Endothelial cell of umbilical vein (primary cell): ENCODE measurements around the gene PIN1. TPM values are rescaled to one million over a fixed set of nuclear protein-coding genes. Genes with fewer than 3 reads are reported as not detected.

Source experiments
- BruUV-seq: library from RNA; stranded (reverse); fragments of 400-500 nt; replicated peaks from 2 replicates; lab custom pipeline; 2021; lab: Mats Ljungman, UMichigan
- CTCF ChIA-PET: fragments of 300-600, 350-600 bp; sonication (Branson Sonifier 250); formaldehyde crosslinking; loops from one replicate; lab custom pipeline; 2021; ENCODE audit warnings: antibody characterized with exemption, inconsistent platforms; lab: Charles Lee
- POLR2A ChIA-PET: fragments of 300-600, 350-600 bp; sonication (Branson Sonifier 250); formaldehyde crosslinking; loops from one replicate; lab custom pipeline; 2021; ENCODE audit warnings: antibody characterized with exemption, inconsistent platforms; lab: Charles Lee
- DNase-seq: peaks from one replicate; pipeline ENCODE4 v3.0.0-alpha.2; 2011; ENCODE audit warnings: low read depth, low spot score
- FAIRE-seq: peaks from 2 replicates; lab custom pipeline; 2011; peaks lifted over from hg19 to GRCh38; lab: Jason Lieb, UNC
- H2AFZ ChIP-seq: 2 replicates; pipeline ENCODE4 v1.6.0; 2012; ENCODE audit warnings: low read depth, low read length, control low read depth, inconsistent platforms
- H3K27ac ChIP-seq: 2 replicates; pipeline ENCODE4 v1.5.1; 2011; ENCODE audit warnings: low read depth, mild to moderate bottlenecking, control low read depth, low read length, moderate library complexity; ENCODE audit not compliant: insufficient read depth
- H3K27me3 ChIP-seq, 2 experiments: 2 replicates each; pipeline versions ENCODE4 v1.6.0 to v1.6.1; 2011; ENCODE audit warnings: low read length in 2 of 2, mixed read lengths in 1 of 2; ENCODE audit not compliant: control insufficient read depth in 2 of 2, insufficient read depth in 2 of 2
- H3K36me3 ChIP-seq, 2 experiments: 2 replicates in 1 of 2; 3 replicates in 1 of 2; pipeline ENCODE4 v1.5.1; 2011; ENCODE audit warnings: low read length in 2 of 2, mild to moderate bottlenecking in 1 of 2, moderate library complexity in 1 of 2; ENCODE audit not compliant: control insufficient read depth in 2 of 2, insufficient read depth in 2 of 2; ENCODE audit errors: extremely low read depth in 1 of 2
- H3K4me1 ChIP-seq: 3 replicates; pipeline ENCODE4 v1.5.1; 2011; ENCODE audit warnings: mild to moderate bottlenecking, low read length; ENCODE audit not compliant: control insufficient read depth, insufficient read depth; ENCODE audit errors: extremely low read depth
- H3K4me2 ChIP-seq: 2 replicates; pipeline ENCODE4 v1.6.1; 2011; ENCODE audit warnings: low read length, control low read depth, mixed read lengths; ENCODE audit not compliant: insufficient read depth
- H3K4me3 ChIP-seq, 3 experiments: fragments of 200-600 bp in 1 of 3; sonication (generic), shearing (Covaris generic) in 1 of 3; replicated peaks in 1 of 3; 2 replicates each; pipeline ENCODE4 v1.5.1; 2011 to 2016; ENCODE audit warnings: control low read depth in 3 of 3, low read length in 3 of 3, mild to moderate bottlenecking in 2 of 3, inconsistent platforms in 1 of 3, low read depth in 1 of 3, moderate library complexity in 1 of 3; ENCODE audit not compliant: insufficient read depth in 1 of 3
- H3K79me2 ChIP-seq: 2 replicates; pipeline ENCODE4 v1.6.0; 2012; ENCODE audit warnings: low read length, inconsistent platforms; ENCODE audit not compliant: control insufficient read depth, insufficient read depth
- H3K9ac ChIP-seq: replicated peaks from 2 replicates; pipeline ENCODE3; 2011; ENCODE audit warnings: low read length, control low read depth; ENCODE audit not compliant: insufficient read depth; ENCODE audit errors: extremely low read depth
- H3K9me1 ChIP-seq: replicated peaks from 3 replicates; pipeline ENCODE4 v1.6.0; 2011; ENCODE audit warnings: mild to moderate bottlenecking, low read length; ENCODE audit not compliant: control insufficient read depth, insufficient read depth; ENCODE audit errors: extremely low read depth
- H3K9me3 ChIP-seq: replicated peaks from 2 replicates; pipeline ENCODE4 v1.5.1; 2012; ENCODE audit warnings: low read length, inconsistent platforms; ENCODE audit not compliant: control insufficient read depth, insufficient read depth
- H4K20me1 ChIP-seq: replicated peaks from 2 replicates; pipeline ENCODE3; 2011; ENCODE audit warnings: mild to moderate bottlenecking, low read length; ENCODE audit not compliant: control insufficient read depth, insufficient read depth; ENCODE audit errors: extremely low read depth
- CTCF ChIP-seq, 2 donors: IDR thresholded peaks; 1 replicate in 1 of 2; 2 replicates in 1 of 2; pipeline ENCODE4 v1.5.1; 2011; ENCODE audit warnings: low read length in 2 of 2, mild to moderate bottlenecking in 2 of 2, moderate library complexity in 2 of 2, control low read depth in 1 of 2, inconsistent platforms in 1 of 2, low read depth in 1 of 2; ENCODE audit not compliant: insufficient read depth in 1 of 2; ENCODE audit errors: extremely low read depth in 1 of 2
- EZH2 ChIP-seq: IDR thresholded peaks from 2 replicates; pipeline ENCODE4 v1.6.1; 2012; ENCODE audit warnings: borderline replicate concordance, low read depth, mild to moderate bottlenecking, moderate library complexity, low read length, inconsistent platforms; ENCODE audit not compliant: severe bottlenecking
- FOS ChIP-seq: IDR thresholded peaks from 2 replicates; pipeline ENCODE4 v1.6.1; 2011; ENCODE audit warnings: mild to moderate bottlenecking, low read length, moderate library complexity, borderline replicate concordance; ENCODE audit not compliant: insufficient read depth
- GATA2 ChIP-seq: IDR thresholded peaks from 2 replicates; pipeline ENCODE4 v1.7.0; 2011; ENCODE audit warnings: low read depth, mild to moderate bottlenecking, moderate library complexity, mixed read lengths, low read length; ENCODE audit not compliant: insufficient read length, insufficient read depth
- JUN ChIP-seq: IDR thresholded peaks from 2 replicates; pipeline ENCODE4 v1.6.1; 2011; ENCODE audit warnings: borderline replicate concordance, low read depth; ENCODE audit not compliant: insufficient read length, insufficient read depth
- MAX ChIP-seq: IDR thresholded peaks from 2 replicates; pipeline ENCODE4 v1.6.1; 2011; ENCODE audit not compliant: insufficient read depth, insufficient read length
- MYC ChIP-seq: IDR thresholded peaks from one replicate; pipeline ENCODE4 v1.6.1; 2011; ENCODE audit warnings: mild to moderate bottlenecking, low read depth, low read length
- POLR2A ChIP-seq: IDR thresholded peaks from 2 replicates; pipeline ENCODE4 v1.6.1; 2012; ENCODE audit warnings: low read depth, mild to moderate bottlenecking, control low read depth, low read length
- POLR2AphosphoS5 ChIP-seq: IDR thresholded peaks from 2 replicates; pipeline ENCODE4 v1.6.1; 2012; ENCODE audit warnings: low read depth, mild to moderate bottlenecking, control low read depth, low read length, moderate library complexity; ENCODE audit not compliant: insufficient read depth
- dilution Hi-C: fragments of 300-500 bp; cut with MboI; formaldehyde crosslinking; loops from one replicate; pipeline ENCODE4 v1.15.0; 2019; ENCODE audit warnings: low sequenced_read_pairs; ENCODE audit not compliant: extremely low pct_ligation_motif_present
- intact Hi-C: fragments of 100-400 bp; cut with micrococcal nuclease; formaldehyde crosslinking; loops from one replicate; pipeline ENCODE4 v1.10.0; 2022
- polyA plus RNA-seq, 4 experiments: library from polyadenylated mRNA; depleted of rRNA in 3 of 4; stranded (reverse) in 3 of 4; unstranded in 1 of 4; fragments of >200 nt; gene quantifications; 2 replicates each; pipeline versions ENCODE4 v1.2.1 to v1.2.3, GENCODE V29; 2011 to 2012; ENCODE audit warnings: missing spikeins in 1 of 4
- total RNA-seq: library from RNA; stranded (reverse); gene quantifications from 2 replicates; pipeline ENCODE4 v1.2.3, GENCODE V29; 2021

Gene PIN1
- total and polyA plus RNA-seq, 2 donors (not counting 3 experiments of a cell fraction or from before 2014, with no cell fraction given) = 97.4 to 115 TPM

DNA sequence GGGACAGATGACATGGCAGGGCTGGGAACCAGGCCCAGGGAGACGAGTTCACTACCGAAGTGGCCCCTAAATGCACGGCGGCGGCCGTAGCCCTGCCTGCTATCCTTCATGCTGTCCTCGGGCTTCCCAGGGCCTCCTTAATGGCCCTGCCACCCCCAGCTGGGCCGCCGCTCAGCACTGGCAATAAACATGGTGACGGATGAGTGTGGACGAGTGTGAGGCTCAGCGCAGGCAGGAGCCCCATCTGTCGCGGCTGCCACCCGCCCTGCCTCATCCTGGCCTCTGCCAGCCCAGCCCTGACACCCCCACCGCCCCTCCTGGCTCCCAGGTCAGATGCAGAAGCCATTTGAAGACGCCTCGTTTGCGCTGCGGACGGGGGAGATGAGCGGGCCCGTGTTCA, 13.6 kb downstream of the PIN1 start:
- FAIRE-seq = no peak

More for the DNA sequence above, 13.6 kb downstream of the PIN1 start:
- POLR2A ChIA-PET = no interaction called here
- Histone ChIP-seq H3K79me2 (no peaks in the 10 kb centered on the region), H4K20me1 (no peaks in the 10 kb centered on the region), H2AFZ (no peak overlapping the region), H3K4me2 (no peak overlapping the region), H3K4me3 (no peak overlapping the region), H3K27me3 (no peaks in the 10 kb centered on the region), H3K27ac (no peak overlapping the region), H3K4me1 (no peaks in the 10 kb centered on the region), H3K9ac (no peak overlapping the region), H3K36me3 (peaks cover 0 to 17% of the 10 kb centered on the region in 2 experiments), H3K9me1 (no peaks in the 10 kb centered on the region), H3K9me3 (no peaks in the 10 kb centered on the region)
- dilution Hi-C loops = no loop called here
- CTCF ChIA-PET = interaction anchor here (1.2 kb wide), 1 partner anchor 644 kb away, joined by 3 read pairs; no protein-coding TSS in a partner anchor
- DNase-seq = no peak
- no TSS peak for BruUV-seq
- intact Hi-C loops = loop anchor here (1.0 to 5.0 kb wide), 2 partner anchors 66 to 711 kb away; no protein-coding TSS in a partner anchor
- TF ChIP-seq EZH2 (no peak), JUN (no peak), POLR2A (no peak), GATA2 (no peak), FOS (no peak), MYC (no peak), POLR2AphosphoS5 (no peak), CTCF (IDR thresholded peaks at IDR 0.05; ENCODE audit: extremely low read depth in 1 of 2, insufficient read depth in 1 of 2, low read depth in 1 of 2, low read length in 2 of 2) (no peak), MAX (no peak)
